ENCODE data around the gene SEC14L3.

SEC14L3 gene

GRCh38 chr22:30441088-30441487 lies 30.7 kb downstream of the SEC14L3 start:
- DNase-seq: no peak

GRCh38 chr22:30439836-30440235 lies 32.0 kb downstream of the SEC14L3 start:
- no peak for DNase-seq

GRCh38 chr22:30439226-30439625 lies 32.6 kb downstream of the SEC14L3 start:
- DNase-seq: no peak

- no peak for DNase-seq
Measured at GRCh38 chr22:30438559-30438958, 33.3 kb downstream of the SEC14L3 start.

GRCh38 chr22:30436196-30436595 lies 35.6 kb downstream of the SEC14L3 start:
- no peak for DNase-seq

GRCh38 chr22:30435674-30436126 lies 36.1 kb downstream of the SEC14L3 start:
- DNase-seq: peak; percentile 70 to 74

GRCh38 chr22:30434843-30435242 lies 37.0 kb downstream of the SEC14L3 start:
- no peak for DNase-seq

GRCh38 chr22:30433773-30434172 lies 38.0 kb downstream of the SEC14L3 start:
- no peak for DNase-seq

- no peak for DNase-seq
Measured at GRCh38 chr22:30433227-30433626, 38.6 kb downstream of the SEC14L3 start.

- no peak for DNase-seq
Measured at GRCh38 chr22:30432520-30432919, 39.3 kb downstream of the SEC14L3 start.

GRCh38 chr22:30432096-30432495 lies 39.7 kb downstream of the SEC14L3 start:
- DNase-seq: no peak

- no peak for DNase-seq
Measured at GRCh38 chr22:30430933-30431332, 40.9 kb downstream of the SEC14L3 start.

GRCh38 chr22:30429887-30430286 lies 41.9 kb downstream of the SEC14L3 start:
- DNase-seq: no peak

- DNase-seq: no peak
Measured at GRCh38 chr22:30427871-30428270, 43.9 kb downstream of the SEC14L3 start.

- peak; percentile 86 to 87 for DNase-seq
Measured at GRCh38 chr22:30426388-30427353, 45.1 kb downstream of the SEC14L3 start.

GRCh38 chr22:30425616-30426387 lies 46.0 kb downstream of the SEC14L3 start, which contains the start of gene MTFP1:
TSS of gene MTFP1 (plus strand) at chr22:30425768. CDS start at chr22:30425880, 112 bp downstream.
- peak; percentile 28 to 34 for DNase-seq

GRCh38 chr22:30425327-30425615 lies 46.5 kb downstream of the SEC14L3 start:
- no peak for DNase-seq

GRCh38 chr22:30424534-30425326 lies 47.1 kb downstream of the SEC14L3 start:
- no peak for DNase-seq

- peak; percentile 97 for DNase-seq
Measured at GRCh38 chr22:30423959-30424533, 47.8 kb downstream of the SEC14L3 start.

GRCh38 chr22:30423301-30423958 lies 48.4 kb downstream of the SEC14L3 start:
- DNase-seq: peak; percentile 35 to 40

- DNase-seq: peak; percentile 16 to 31
Measured at GRCh38 chr22:30422481-30423300, 49.1 kb downstream of the SEC14L3 start.

Data from activated CD4-positive, alpha-beta T cell treated with anti-CD3 and anti-CD28 coated beads, Interleukin-2, amount 50 U/mL, for 4 hours (primary cell).